Suppressor macrophage (primary cell): ENCODE results near the gene TIMELESS.
A peak's percentile ranks its signal among the peaks of the same experiment; 100 is the strongest.
"Not testable (repeated sequence)": the region's sequence is repeated elsewhere in the genome, so short reads cannot be mapped to it uniquely, and the experiment has no call there.

Experiments used
- DNase-seq, 4 experiments: peaks; one replicate each; pipeline ENCODE4 v3.0.0-alpha.2; 2020 to 2022
- total RNA-seq, 17 experiments: gene quantifications; one replicate each; lab custom pipeline; 2026; ENCODE audit warnings: mixed read lengths in 6 of 17, inconsistent platforms in 3 of 17; lab: John Stamatoyannopoulos, UW

The TIMELESS gene, protein sequence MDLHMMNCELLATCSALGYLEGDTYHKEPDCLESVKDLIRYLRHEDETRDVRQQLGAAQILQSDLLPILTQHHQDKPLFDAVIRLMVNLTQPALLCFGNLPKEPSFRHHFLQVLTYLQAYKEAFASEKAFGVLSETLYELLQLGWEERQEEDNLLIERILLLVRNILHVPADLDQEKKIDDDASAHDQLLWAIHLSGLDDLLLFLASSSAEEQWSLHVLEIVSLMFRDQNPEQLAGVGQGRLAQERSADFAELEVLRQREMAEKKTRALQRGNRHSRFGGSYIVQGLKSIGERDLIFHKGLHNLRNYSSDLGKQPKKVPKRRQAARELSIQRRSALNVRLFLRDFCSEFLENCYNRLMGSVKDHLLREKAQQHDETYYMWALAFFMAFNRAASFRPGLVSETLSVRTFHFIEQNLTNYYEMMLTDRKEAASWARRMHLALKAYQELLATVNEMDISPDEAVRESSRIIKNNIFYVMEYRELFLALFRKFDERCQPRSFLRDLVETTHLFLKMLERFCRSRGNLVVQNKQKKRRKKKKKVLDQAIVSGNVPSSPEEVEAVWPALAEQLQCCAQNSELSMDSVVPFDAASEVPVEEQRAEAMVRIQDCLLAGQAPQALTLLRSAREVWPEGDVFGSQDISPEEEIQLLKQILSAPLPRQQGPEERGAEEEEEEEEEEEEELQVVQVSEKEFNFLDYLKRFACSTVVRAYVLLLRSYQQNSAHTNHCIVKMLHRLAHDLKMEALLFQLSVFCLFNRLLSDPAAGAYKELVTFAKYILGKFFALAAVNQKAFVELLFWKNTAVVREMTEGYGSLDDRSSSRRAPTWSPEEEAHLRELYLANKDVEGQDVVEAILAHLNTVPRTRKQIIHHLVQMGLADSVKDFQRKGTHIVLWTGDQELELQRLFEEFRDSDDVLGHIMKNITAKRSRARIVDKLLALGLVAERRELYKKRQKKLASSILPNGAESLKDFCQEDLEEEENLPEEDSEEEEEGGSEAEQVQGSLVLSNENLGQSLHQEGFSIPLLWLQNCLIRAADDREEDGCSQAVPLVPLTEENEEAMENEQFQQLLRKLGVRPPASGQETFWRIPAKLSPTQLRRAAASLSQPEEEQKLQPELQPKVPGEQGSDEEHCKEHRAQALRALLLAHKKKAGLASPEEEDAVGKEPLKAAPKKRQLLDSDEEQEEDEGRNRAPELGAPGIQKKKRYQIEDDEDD
- 10.2 to 74.0 (median 21.4) reads per million in 17 experiments for total RNA-seq

GRCh38 chr12:56448860-56449621 lies at the start of gene TIMELESS:
TSS of gene TIMELESS (minus strand) at chr12:56449426. CDS start at chr12:56434170, 15,256 bp downstream.
- peak; percentile 92 to 96 (median 96) for DNase-seq

GRCh38 chr12:56498126-56498902 lies 49.1 kb upstream of the TIMELESS start:
- not testable (repeated sequence) for DNase-seq

DNA sequence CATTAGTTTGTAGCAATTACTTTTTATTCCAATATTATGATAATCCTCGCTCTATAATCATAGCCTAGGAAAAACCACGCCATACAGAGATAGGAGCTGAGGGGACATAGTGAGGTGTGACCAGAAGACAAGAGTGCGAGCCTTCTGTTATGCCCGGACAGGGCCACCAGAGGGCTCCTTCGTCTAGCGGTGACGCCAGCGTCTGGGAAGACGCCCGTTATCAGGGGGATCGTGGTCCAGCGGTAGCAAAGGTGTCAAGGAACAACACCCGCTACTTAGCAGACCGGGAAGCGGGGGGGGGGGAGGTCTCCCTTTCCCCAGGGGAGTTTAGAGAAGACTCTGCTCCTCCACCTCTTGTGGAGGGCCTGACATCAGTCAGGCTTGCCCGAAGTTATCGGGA lies 47.5 kb upstream of the TIMELESS start:
- DNase-seq, result peak in 3 of 4 experiments; percentile 33 to 44 (median 42)

DNA sequence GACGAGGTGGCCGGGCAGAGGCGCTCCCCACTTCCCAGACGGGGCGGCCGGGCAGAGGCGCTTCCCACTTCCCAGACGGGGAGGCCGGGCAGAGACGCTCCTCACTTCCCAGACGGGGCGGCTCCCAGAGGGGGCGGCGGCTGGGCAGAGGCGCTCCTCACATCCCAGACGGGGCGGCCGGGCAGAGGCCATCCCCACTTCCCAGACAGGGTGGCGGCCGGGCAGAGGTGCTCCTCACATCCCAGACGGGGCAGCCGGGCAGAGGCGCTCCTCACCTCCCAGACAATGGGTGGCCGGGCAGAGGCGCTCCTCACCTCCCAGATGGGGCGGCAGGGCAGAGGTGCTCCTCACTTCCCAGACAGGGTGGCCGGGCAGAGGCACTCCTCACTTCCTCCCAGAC lies 45.3 kb upstream of the TIMELESS start:
- DNase-seq, result not testable (repeated sequence)

DNA sequence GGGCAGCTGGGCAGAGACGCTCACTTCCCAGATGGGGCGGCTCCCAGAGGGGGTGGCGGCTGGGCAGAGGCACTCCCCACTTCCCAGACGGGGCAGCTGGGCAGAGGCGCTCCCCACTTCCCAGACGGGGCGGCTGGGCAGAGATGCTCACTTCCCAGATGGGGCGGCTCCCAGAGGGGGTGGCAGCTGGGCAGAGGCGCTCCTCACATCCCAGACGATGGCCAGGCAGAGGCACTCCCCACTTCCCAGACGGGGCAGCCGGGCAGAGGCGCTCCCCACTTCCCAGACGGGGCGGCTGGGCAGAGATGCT lies 44.8 kb upstream of the TIMELESS start:
- not testable (repeated sequence) for DNase-seq

GRCh38 chr12:56493409-56494105 lies 44.3 kb upstream of the TIMELESS start:
- not testable (repeated sequence) for DNase-seq

GRCh38 chr12:56490360-56490759 lies 41.1 kb upstream of the TIMELESS start:
- DNase-seq, result no peak

- peak; percentile 63 to 82 (median 75) for DNase-seq
Measured at GRCh38 chr12:56488041-56488955, 39.1 kb upstream of the TIMELESS start, which contains the start of gene GLS2. TSS of gene GLS2 (minus strand) at chr12:56488161. CDS start at chr12:56488118, 43 bp downstream.

DNA sequence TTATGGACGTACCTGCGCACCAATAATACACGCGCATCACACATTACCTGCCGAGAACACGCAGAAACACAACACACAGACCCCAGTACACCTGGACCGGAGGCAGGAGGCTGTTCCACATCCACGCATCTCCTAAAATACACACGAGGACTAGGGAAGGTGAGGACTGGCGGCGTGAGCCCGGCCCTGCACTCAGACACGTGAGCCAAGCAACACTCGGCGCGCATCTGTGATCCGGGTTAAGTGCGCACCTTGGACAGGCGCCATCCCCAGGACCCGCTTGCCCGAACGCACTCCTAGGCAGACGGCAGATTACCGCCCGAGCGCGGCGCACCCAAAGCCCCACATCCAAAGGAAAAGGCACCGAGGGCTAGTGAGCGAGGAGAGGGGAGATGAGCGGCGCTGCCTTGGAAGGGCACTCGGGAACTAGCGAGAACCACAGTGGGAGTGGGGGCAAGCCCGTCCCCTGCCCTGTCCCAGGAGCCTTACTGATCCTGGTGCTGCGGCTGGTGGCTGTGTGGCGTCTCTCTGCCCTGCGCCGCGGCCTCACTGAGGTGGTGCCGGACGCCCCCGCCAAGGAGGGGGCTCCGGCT lies 38.3 kb upstream of the TIMELESS start:
- DNase-seq, result peak in 1 of 4 experiments; percentile 12

- DNase-seq, result no peak
Measured at GRCh38 chr12:56486694-56487093, 37.5 kb upstream of the TIMELESS start.

- DNase-seq, result no peak
Measured at GRCh38 chr12:56484566-56484965, 35.3 kb upstream of the TIMELESS start.

GRCh38 chr12:56479625-56480024 lies 30.4 kb upstream of the TIMELESS start:
- no peak for DNase-seq

- DNase-seq, result no peak
Measured at GRCh38 chr12:56477521-56478225, 28.4 kb upstream of the TIMELESS start.

DNA sequence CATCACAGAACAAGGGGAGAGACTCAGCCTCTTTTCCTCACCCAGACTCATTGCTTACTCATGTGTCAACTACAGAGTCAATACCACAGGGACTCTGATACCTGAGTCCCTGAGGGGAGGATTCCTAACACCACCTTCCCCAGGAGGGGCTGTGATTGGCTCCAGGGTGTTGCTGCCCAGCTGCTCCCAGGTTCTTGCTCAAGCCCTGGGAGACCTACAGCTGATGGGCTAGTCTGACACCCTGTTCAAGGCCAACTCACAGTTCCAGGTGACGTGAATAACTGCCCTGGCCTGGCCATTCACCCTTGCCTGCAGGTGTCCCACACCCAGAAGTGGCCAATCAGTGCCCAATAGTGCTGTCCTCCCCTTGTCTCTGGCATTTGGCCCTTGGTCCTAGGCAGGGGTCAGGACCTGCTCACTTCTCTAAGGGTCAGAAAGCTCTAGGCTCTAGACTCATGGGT lies 27.8 kb upstream of the TIMELESS start:
- DNase-seq, result no peak

- DNase-seq, result no peak
Measured at GRCh38 chr12:56476143-56476542, 26.9 kb upstream of the TIMELESS start.

DNA sequence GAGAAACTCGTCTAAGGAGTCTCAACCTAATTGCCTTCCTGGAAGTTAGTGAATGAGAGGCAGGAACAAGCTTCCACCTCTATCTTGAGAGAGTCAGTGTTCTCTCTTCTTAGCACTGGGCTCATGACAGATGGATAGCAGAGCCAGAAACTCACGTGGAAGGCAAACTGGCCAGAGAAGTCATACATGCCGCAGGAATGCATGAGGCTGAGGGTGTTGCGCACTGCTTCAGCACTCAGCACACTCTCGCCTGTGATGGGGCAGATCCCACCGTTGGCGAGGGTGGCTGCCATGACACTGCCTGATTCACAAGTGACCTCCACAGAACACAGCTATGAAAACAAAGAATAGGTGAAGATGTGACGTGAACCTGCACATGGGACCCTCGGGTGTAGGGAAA lies 25.2 kb upstream of the TIMELESS start:
- no peak for DNase-seq

GRCh38 chr12:56469007-56469930 lies 20.0 kb upstream of the TIMELESS start:
- DNase-seq, result peak in 3 of 4 experiments; percentile 28 to 48 (median 31)
